Uterus (tissue), 4 donors: ENCODE results near the gene TMEM245. TPM values are rescaled to one million over a fixed set of nuclear protein-coding genes. Genes with fewer than 3 reads are reported as not detected.

Experiments
- DNase-seq, 2 donors: peaks; one replicate each; pipeline ENCODE4 v3.0.0-alpha.2; 2019 to 2020
- H3K27ac ChIP-seq, 2 donors: fragments of 200-600 bp; sonication (generic); 1 replicate in 1 of 2; 2 replicates in 1 of 2; pipeline ENCODE4 v1.5.1; 2016 to 2018
- H3K27me3 ChIP-seq, 2 donors: fragments of 200-600 bp; sonication (generic); one replicate each; pipeline ENCODE4 v1.5.1; 2018 to 2019; ENCODE audit warnings: control low read depth in 1 of 2
- H3K36me3 ChIP-seq, 2 donors: fragments of 200-600 bp; sonication (generic); one replicate each; pipeline ENCODE4 v1.5.1; 2019; ENCODE audit warnings: control low read depth in 1 of 2
- H3K4me1 ChIP-seq, 2 donors: fragments of 200-600 bp; sonication (generic); one replicate each; pipeline ENCODE4 v1.5.1; 2018 to 2019; ENCODE audit warnings: control low read depth in 1 of 2
- H3K4me3 ChIP-seq, 2 donors: fragments of 200-600 bp; sonication (generic); 1 replicate in 1 of 2; 2 replicates in 1 of 2; pipeline ENCODE4 v1.5.1; 2018 to 2019; ENCODE audit warnings: mild to moderate bottlenecking in 1 of 2
- H3K9me3 ChIP-seq, 2 donors: fragments of 200-600 bp; sonication (generic); one replicate each; pipeline ENCODE4 v1.5.1; 2019; ENCODE audit warnings: control low read depth in 1 of 2
- POLR2A ChIP-seq, 2 donors: fragments of 450-650 bp; IDR thresholded peaks; one replicate each; pipeline ENCODE4 v1.6.1; 2016; ENCODE audit warnings: antibody characterized with exemption in 2 of 2, mild to moderate bottlenecking in 1 of 2, moderate library complexity in 1 of 2
- intact Hi-C: fragments of 100-400 bp; cut with DNase I; formaldehyde crosslinking; loops from one replicate; pipeline ENCODE4 v1.15.1; 2023; ENCODE audit warnings: low total_unique reads
- total RNA-seq, 4 donors: library from RNA; depleted of rRNA in 3 of 4; stranded (reverse); fragments of >200 nt in 3 of 4; gene quantifications; one replicate each; pipeline versions ENCODE4 v1.1.0 to v1.2.4, GENCODE V29; 2014 to 2023
- TF ChIP-seq, protein P1 (sequence below), 4 experiments: fragments of 200-600 bp in 2 of 4; fragments of 450-650 bp in 2 of 4; sonication (generic) in 2 of 4; IDR thresholded peaks; one replicate each; pipeline ENCODE4 v1.5.1; 2016 to 2019; ENCODE audit warnings: antibody characterized with exemption in 4 of 4, mild to moderate bottlenecking in 2 of 4, moderate library complexity in 1 of 4
- donor health status: DM: yes; HTN: yes; CAD: no.

The TMEM245 gene
- total RNA-seq, 4 donors from 2014 or later, result 59.7 to 80.0 (median 76.0) TPM

DNA sequence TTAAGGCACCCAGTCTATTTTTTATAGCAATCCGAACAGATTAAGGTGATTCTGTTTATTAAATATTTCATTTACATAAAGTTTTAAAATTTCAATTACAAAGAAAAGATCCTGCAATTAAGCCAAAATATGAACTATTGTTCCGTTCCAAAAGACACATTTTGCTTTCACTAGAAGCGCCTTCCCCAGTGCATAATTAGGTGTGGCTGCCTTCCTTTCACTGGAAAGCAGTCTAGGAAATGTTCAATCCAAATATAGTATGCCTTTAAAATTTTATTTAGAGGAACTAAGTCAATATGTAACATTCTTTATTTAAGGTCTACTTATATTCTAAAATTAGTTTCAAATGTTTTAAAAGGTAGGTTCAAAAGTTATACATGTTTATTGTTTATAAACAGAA, 114.1 kb downstream of the TMEM245 start:
- peaks cover 0 to 7% of the 10 kb centered on the region in 2 donors for H3K4me1 ChIP-seq
- TF ChIP-seq, protein P1, sequence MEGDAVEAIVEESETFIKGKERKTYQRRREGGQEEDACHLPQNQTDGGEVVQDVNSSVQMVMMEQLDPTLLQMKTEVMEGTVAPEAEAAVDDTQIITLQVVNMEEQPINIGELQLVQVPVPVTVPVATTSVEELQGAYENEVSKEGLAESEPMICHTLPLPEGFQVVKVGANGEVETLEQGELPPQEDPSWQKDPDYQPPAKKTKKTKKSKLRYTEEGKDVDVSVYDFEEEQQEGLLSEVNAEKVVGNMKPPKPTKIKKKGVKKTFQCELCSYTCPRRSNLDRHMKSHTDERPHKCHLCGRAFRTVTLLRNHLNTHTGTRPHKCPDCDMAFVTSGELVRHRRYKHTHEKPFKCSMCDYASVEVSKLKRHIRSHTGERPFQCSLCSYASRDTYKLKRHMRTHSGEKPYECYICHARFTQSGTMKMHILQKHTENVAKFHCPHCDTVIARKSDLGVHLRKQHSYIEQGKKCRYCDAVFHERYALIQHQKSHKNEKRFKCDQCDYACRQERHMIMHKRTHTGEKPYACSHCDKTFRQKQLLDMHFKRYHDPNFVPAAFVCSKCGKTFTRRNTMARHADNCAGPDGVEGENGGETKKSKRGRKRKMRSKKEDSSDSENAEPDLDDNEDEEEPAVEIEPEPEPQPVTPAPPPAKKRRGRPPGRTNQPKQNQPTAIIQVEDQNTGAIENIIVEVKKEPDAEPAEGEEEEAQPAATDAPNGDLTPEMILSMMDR (IDR thresholded peaks at IDR 0.05), result no peak
- no peak for TF ChIP-seq POLR2A (IDR thresholded peaks at IDR 0.05)
- intact Hi-C loops, result no loop called here
- no peak for DNase-seq
- H3K9me3 ChIP-seq, result peaks cover 0 to 6% of the 10 kb centered on the region in 2 donors
- peak overlapping the region in 1 of 2 donors; percentile 20 for H3K27ac ChIP-seq
- no peaks in the 10 kb centered on the region for H3K36me3 ChIP-seq
- H3K27me3 ChIP-seq, result no peaks in the 10 kb centered on the region
- no peak overlapping the region for H3K4me3 ChIP-seq

DNA sequence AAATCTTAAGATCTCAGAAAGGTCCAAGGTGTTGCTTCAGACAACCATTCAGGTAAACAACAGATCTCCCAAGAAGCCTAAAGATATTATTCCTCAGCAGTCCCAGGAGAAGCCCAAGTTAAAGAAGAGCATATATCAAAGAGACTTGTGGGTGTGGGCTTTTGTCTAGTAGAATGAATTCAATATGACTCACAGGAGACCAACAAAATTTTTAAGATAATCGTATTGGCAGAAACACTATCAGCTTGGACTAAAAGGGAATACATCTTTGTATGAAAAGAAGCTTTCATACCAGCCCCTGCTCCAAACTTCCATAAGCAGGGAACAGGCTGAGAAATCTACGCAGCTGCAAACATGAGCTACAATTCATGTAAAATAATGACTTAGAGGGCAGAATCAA, 116.6 kb downstream of the TMEM245 start:
- H3K4me3 ChIP-seq, result no peak overlapping the region
- TF ChIP-seq, protein P1 (IDR thresholded peaks at IDR 0.05), result no peak
- no peak for TF ChIP-seq POLR2A (IDR thresholded peaks at IDR 0.05)
- peaks cover 0 to 6% of the 10 kb centered on the region in 2 donors for H3K9me3 ChIP-seq
- no peaks in the 10 kb centered on the region for H3K36me3 ChIP-seq
- H3K27me3 ChIP-seq, result no peaks in the 10 kb centered on the region
- no peak for DNase-seq
- intact Hi-C loops, result no loop called here
- H3K27ac ChIP-seq, result no peak overlapping the region
- no peaks in the 10 kb centered on the region for H3K4me1 ChIP-seq

DNA sequence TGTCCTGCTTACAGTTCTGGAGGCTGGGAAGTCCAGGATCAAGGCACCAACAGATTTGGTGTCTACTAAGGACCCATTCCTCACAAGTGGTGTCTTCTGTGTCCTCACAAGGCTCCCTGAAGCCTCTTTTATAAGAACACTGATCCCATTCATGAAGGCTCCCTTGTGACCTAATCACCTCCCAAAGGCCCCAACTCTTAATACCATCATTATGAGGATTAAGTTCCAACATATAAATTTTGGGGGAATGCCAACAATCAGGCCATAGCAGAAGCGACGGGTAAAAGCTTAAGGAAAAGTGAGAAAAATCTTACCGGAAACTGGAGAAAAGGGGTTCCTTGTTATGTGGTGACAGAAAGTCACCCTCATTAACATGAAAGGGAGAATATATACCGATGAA, 117.6 kb downstream of the TMEM245 start:
- H3K4me1 ChIP-seq, result no peaks in the 10 kb centered on the region
- no peak for TF ChIP-seq POLR2A (IDR thresholded peaks at IDR 0.05)
- TF ChIP-seq, protein P1 (IDR thresholded peaks at IDR 0.05), result no peak
- H3K9me3 ChIP-seq, result peaks cover 0 to 6% of the 10 kb centered on the region in 2 donors
- no peak for DNase-seq
- intact Hi-C loops, result no loop called here
- H3K4me3 ChIP-seq, result no peak overlapping the region
- H3K27me3 ChIP-seq, result no peaks in the 10 kb centered on the region
- no peak overlapping the region for H3K27ac ChIP-seq
- H3K36me3 ChIP-seq, result no peaks in the 10 kb centered on the region

DNA sequence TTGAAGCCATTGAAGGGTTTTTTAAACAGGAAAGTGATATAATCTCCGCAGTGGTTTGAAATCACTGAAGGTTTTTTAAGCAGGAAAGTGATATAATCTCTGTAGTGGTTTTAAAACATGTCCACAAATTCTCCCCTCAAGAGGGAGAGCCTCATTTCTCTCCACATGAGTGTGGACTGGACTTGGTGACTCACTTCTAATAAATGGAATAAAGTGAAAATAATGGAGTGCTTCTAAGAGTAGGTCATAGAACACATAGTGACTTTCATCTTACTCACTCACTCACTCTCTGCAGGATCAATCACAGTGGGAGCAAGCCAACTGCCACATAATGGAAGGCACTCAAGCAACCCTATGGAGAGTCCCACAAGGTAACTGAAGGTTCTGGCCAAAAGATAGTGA, 118.5 kb downstream of the TMEM245 start:
- Histone ChIP-seq H3K36me3 (no peaks in the 10 kb centered on the region), H3K4me3 (no peak overlapping the region), H3K27me3 (no peaks in the 10 kb centered on the region), H3K4me1 (no peaks in the 10 kb centered on the region), H3K9me3 (peaks cover 0 to 6% of the 10 kb centered on the region in 2 donors), H3K27ac (no peak overlapping the region)
- intact Hi-C loops, result no loop called here
- TF ChIP-seq, protein P1 (IDR thresholded peaks at IDR 0.05), result no peak
- TF ChIP-seq POLR2A (IDR thresholded peaks at IDR 0.05), result no peak
- DNase-seq, result no peak

DNA sequence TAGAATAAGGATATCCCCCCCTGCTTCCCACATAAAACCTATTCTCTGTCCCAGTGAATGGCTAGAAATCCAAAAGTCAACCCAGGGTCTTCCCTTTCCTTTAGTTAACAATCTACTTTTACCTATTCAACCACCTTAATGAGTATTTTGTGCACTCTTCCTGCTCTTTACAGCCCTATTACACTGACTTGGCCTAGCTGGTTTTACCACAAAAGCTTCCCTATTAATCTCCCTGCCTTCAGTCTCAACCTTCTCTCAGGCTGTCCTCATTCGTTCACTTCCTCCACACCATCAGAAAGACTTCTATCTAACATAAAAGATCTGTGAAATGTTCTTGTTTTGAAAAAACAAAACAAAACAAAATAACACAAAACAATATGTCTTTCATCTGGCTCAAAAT, 122.6 kb downstream of the TMEM245 start:
- Histone ChIP-seq H3K4me1 (no peaks in the 10 kb centered on the region), H3K4me3 (no peak overlapping the region), H3K27ac (peak overlapping the region in 1 of 2 donors; percentile 46), H3K9me3 (no peaks in the 10 kb centered on the region), H3K36me3 (no peaks in the 10 kb centered on the region), H3K27me3 (no peaks in the 10 kb centered on the region)
- intact Hi-C loops, result no loop called here
- no peak for DNase-seq
- TF ChIP-seq POLR2A (IDR thresholded peaks at IDR 0.05), result no peak
- TF ChIP-seq, protein P1 (IDR thresholded peaks at IDR 0.05), result no peak
